GM12872 (cell line): ENCODE data around the gene VEPH1.

Source experiments
- TF ChIP-seq, protein P1 (sequence below): IDR thresholded peaks from 3 replicates; pipeline ENCODE4 v1.5.1; 2011; ENCODE audit warnings: low read depth, mild to moderate bottlenecking, low read length, moderate library complexity; ENCODE audit not compliant: insufficient read depth

Gene VEPH1

GRCh38 chr3:157225001-157225400 lies 278.2 kb downstream of the VEPH1 start:
- TF ChIP-seq, protein P1, sequence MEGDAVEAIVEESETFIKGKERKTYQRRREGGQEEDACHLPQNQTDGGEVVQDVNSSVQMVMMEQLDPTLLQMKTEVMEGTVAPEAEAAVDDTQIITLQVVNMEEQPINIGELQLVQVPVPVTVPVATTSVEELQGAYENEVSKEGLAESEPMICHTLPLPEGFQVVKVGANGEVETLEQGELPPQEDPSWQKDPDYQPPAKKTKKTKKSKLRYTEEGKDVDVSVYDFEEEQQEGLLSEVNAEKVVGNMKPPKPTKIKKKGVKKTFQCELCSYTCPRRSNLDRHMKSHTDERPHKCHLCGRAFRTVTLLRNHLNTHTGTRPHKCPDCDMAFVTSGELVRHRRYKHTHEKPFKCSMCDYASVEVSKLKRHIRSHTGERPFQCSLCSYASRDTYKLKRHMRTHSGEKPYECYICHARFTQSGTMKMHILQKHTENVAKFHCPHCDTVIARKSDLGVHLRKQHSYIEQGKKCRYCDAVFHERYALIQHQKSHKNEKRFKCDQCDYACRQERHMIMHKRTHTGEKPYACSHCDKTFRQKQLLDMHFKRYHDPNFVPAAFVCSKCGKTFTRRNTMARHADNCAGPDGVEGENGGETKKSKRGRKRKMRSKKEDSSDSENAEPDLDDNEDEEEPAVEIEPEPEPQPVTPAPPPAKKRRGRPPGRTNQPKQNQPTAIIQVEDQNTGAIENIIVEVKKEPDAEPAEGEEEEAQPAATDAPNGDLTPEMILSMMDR, result no peak

DNA sequence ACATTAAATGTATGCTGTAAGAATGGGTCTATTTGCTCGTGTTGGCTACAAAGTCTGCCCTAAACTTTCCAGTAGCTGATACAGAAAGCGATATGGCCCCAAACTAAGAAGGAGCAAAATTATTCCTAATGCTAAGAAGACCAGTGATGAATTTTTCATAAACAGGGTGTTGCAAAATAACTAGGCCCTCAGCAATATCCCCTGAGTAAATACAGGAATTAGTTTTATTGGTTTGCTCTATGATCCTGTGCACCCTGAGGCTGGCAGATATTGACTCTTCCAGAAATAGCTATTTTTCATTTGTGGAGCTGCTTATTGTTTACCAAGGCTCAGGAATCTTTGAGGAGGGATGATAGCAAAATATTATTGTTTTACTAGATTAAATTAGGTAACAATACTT lies 282.3 kb downstream of the VEPH1 start:
- TF ChIP-seq, protein P1, result no peak

- TF ChIP-seq, protein P1, result no peak
Measured at GRCh38 chr3:157220211-157220610, 283.0 kb downstream of the VEPH1 start.

DNA sequence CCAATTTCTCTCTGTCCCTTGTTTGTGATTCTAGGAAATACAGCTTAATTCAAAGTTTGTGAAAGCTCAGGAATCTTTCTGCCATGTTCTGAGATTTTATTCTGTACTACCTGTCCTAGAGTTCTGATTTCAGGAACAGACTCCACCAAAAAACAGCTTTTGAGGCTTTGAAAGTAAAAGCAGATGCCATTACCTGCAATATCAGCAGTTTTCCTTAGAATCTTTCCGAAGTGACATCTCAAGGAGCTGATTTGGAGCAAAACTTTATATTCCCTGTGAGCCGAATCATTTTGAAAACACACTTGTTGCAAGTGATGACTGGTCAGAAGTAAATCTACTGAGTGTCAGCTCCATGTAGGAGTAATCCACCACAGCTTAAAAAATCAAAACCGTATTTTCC lies 284.0 kb downstream of the VEPH1 start:
- TF ChIP-seq, protein P1, result no peak
